GM12874 (cell line): ENCODE results near the gene GRIA1.

ENCODE experiments used
- TF ChIP-seq, protein P1 (sequence below): IDR thresholded peaks from 2 replicates; pipeline ENCODE4 v1.5.1; 2011; ENCODE audit warnings: low read depth, mild to moderate bottlenecking, control low read depth, low read length, moderate library complexity; ENCODE audit not compliant: insufficient read depth

The GRIA1 gene

DNA sequence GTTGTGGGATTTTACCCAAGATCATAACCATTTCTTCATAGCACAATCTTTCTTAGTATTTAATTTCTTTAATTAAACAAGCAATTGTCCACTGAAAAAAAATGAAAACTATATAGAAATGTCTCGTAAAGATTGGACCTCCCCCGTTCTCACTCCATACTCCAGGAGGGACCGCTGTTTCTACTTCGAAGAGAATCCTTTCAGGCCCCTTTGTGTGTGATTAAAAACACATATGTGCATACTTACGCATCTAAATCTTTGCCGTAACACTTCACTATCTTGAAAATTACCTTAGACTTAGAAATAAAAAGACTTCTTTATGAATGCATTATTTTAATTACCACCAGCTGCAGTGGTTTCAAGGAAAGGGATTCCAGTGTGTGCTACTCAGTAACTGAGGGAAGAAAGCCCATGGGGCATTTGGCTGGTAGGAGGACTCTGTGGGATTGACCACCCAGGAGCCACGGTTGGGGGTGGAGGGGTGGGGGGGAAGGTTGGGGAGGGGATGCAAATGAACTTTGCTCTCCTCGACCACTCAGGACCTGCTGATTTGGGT is 339.1 kb downstream of the GRIA1 start:
- TF ChIP-seq, protein P1, sequence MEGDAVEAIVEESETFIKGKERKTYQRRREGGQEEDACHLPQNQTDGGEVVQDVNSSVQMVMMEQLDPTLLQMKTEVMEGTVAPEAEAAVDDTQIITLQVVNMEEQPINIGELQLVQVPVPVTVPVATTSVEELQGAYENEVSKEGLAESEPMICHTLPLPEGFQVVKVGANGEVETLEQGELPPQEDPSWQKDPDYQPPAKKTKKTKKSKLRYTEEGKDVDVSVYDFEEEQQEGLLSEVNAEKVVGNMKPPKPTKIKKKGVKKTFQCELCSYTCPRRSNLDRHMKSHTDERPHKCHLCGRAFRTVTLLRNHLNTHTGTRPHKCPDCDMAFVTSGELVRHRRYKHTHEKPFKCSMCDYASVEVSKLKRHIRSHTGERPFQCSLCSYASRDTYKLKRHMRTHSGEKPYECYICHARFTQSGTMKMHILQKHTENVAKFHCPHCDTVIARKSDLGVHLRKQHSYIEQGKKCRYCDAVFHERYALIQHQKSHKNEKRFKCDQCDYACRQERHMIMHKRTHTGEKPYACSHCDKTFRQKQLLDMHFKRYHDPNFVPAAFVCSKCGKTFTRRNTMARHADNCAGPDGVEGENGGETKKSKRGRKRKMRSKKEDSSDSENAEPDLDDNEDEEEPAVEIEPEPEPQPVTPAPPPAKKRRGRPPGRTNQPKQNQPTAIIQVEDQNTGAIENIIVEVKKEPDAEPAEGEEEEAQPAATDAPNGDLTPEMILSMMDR, result no peak

GRCh38 chr5:153831973-153832372 is 341.5 kb downstream of the GRIA1 start:
- TF ChIP-seq, protein P1, result no peak

DNA sequence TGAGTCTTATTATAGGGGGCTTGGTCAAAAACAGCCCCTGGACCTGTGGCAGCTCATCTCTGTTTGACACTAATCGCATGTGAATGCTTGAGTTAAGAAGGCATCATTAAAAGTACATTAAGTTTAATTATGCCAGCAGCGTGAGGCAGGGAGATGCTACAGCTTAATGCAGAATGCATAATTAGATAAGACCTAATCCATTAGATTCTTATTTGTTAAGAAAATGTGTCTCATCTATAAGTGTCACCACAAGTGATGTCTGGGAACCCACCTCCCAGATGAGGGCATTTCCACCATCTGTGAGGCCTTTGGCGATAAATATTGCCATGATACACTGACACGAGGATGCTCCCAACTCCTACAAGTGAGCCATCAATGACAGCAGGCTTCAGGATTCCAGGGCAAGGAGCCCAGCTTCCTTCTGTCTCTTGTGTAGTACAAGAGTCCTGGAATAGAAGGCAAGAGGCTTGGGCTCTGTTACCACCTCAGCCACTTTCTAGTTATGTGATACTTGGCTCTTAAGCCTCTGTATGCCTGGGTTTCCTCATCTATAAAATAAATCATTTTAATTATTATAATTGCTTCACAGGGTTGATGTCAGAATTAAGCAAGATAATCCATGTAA is 345.5 kb downstream of the GRIA1 start:
- TF ChIP-seq, protein P1, result no peak

GRCh38 chr5:153860195-153860886 is 369.9 kb downstream of the GRIA1 start:
- TF ChIP-seq, protein P1, result no peak
